GM21515 (cell line): ENCODE results near the gene RNPEP.
"Not testable (repeated sequence)": the region's sequence is repeated elsewhere in the genome, so short reads cannot be mapped to it uniquely, and the experiment has no call there.

ENCODE experiments used
- ATAC-seq: cut with Tn5 transposase; IDR thresholded peaks from one replicate; pipeline ENCODE4 v1.9.1; 2021; ENCODE audit not compliant: unreplicated experiment

RNPEP gene

GRCh38 chr1:202034683-202035462 is 52.4 kb downstream of the RNPEP start:
- no peak for ATAC-seq

GRCh38 chr1:202036595-202037387 is 54.3 kb downstream of the RNPEP start:
- ATAC-seq: no peak

GRCh38 chr1:202037706-202038296 is 55.4 kb downstream of the RNPEP start:
- ATAC-seq: no peak

- ATAC-seq: no peak
These were observed 56.4 kb downstream of the RNPEP start for GRCh38 chr1:202038688-202039346.

- ATAC-seq: no peak
These were observed 63.3 kb downstream of the RNPEP start for GRCh38 chr1:202045705-202046104.

GRCh38 chr1:202046227-202046626 is 63.8 kb downstream of the RNPEP start:
- no peak for ATAC-seq

- no peak for ATAC-seq
These were observed 64.6 kb downstream of the RNPEP start for GRCh38 chr1:202046748-202047708.

- ATAC-seq: no peak
These were observed 65.5 kb downstream of the RNPEP start for GRCh38 chr1:202047977-202048376.

GRCh38 chr1:202049129-202049528 is 66.7 kb downstream of the RNPEP start:
- no peak for ATAC-seq

- ATAC-seq: no peak
These were observed 71.6 kb downstream of the RNPEP start for GRCh38 chr1:202054094-202054493.

GRCh38 chr1:202054673-202055072 is 72.2 kb downstream of the RNPEP start:
- ATAC-seq: not testable (repeated sequence)
